Fibroblast of mammary gland (primary cell): ENCODE measurements around the gene TTC28.

Source experiments
- DNase-seq: peaks from one replicate; pipeline ENCODE4 v3.0.0-alpha.2; 2010; ENCODE audit warnings: low read depth
- H3K4me3 ChIP-seq: 2 replicates; pipeline ENCODE4 v1.5.1; 2011; ENCODE audit warnings: low read depth, mild to moderate bottlenecking, low read length, moderate library complexity; ENCODE audit not compliant: control insufficient read depth
- TF ChIP-seq, protein P1 (sequence below): conservative IDR thresholded peaks from 2 replicates; pipeline ENCODE4 v1.5.1; 2011; ENCODE audit warnings: low read depth, low read length, inconsistent platforms; ENCODE audit not compliant: control insufficient read depth, insufficient read depth

Gene TTC28

DNA sequence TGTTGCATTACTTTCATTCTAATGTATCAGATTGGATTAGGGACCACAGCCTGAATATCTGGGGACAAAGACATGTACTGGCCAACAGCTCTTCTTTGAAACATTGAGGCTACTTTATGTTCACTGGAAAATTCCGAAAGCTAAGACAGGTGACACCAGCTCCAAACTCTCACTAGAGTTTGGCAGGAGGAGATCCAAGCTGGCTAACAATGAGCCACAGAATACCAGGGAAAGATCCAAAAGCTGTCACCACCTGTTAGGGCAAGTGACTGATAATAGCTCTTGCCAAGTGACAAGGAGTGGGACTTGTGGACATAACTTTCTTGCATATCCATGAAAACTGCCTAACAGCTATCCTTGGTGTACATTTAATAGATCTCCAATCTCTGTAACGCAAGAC, 333.3 kb downstream of the TTC28 start:
- no peak overlapping the region for H3K4me3 ChIP-seq
- TF ChIP-seq, protein P1, sequence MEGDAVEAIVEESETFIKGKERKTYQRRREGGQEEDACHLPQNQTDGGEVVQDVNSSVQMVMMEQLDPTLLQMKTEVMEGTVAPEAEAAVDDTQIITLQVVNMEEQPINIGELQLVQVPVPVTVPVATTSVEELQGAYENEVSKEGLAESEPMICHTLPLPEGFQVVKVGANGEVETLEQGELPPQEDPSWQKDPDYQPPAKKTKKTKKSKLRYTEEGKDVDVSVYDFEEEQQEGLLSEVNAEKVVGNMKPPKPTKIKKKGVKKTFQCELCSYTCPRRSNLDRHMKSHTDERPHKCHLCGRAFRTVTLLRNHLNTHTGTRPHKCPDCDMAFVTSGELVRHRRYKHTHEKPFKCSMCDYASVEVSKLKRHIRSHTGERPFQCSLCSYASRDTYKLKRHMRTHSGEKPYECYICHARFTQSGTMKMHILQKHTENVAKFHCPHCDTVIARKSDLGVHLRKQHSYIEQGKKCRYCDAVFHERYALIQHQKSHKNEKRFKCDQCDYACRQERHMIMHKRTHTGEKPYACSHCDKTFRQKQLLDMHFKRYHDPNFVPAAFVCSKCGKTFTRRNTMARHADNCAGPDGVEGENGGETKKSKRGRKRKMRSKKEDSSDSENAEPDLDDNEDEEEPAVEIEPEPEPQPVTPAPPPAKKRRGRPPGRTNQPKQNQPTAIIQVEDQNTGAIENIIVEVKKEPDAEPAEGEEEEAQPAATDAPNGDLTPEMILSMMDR = no peak
- no peak for DNase-seq

DNA sequence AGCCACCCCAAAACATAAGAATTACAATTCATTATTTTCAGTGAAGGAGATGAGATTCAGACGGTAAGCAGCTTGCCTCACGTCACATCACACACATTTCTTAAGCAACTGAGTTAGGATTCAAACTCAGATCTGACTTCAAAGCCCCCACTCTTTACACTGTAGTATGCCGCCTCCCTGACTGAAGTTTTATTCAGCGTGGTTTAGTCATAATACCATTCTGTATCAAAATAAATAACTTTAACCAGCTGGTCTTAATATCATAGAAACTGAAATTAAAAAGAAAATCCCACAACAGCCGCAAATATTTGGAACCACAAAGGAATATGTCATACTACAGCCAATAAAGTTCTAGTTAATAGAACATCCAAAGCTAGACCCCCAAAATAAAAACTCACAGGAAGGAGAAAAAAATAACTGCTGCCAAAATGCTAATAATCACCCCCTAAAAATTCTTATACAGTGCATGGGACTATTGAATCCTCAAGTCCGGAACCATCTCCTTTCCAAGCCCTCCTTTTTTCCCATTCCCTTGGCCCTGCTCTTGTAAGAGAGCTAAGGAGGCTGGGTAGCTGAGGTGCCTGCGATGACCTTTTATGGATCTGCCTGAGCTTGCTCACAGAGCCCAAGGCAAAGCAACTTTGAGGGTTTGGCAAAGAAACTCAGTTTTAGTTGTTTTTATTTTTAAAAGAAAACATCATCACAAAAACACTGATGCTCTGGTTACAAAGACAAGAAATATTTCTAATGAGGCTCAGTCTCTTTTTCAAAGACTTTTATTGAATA, 334.5 kb downstream of the TTC28 start:
- H3K4me3 ChIP-seq = no peak overlapping the region
- TF ChIP-seq, protein P1 = no peak
- peak; percentile 33 for DNase-seq

DNA sequence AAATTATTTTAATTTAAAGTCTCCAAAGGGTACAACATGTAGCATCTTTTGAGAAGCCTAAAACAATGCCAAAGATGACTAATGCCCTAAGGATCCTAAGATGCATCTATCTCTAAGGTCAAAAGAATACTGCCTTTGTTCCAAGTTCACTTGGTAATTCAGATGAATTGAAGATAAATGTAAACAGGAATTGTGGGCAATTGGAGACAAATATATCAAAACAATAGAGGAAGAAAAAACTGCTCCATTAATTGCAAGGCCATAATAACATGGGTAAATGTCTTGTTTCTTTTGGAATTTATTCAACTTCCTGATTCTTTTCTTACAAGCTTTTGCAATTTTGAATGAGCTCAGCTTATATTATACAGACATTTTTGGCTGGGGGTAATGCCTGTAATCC, 338.6 kb downstream of the TTC28 start:
- TF ChIP-seq, protein P1 = no peak
- DNase-seq = peak; percentile 52
- no peak overlapping the region for H3K4me3 ChIP-seq

DNA sequence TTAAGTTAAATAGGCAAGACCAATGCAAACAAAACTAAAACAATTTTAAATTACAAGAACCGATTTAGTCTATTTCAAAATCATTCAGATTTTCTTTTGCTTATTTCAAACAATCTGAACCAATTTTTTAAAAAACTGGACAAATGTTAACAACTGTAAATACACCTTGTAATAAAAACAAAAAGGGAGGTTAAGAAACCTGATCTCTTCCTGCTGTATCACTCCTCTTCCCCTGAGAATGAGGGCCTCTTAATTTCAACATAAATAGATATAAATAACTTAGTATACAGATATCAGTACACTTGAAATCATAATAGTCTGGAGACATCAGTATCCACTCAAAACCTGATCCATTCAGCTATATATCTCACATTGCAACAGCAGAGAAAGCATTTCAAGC, 346.6 kb downstream of the TTC28 start:
- no peak for DNase-seq
- TF ChIP-seq, protein P1 = no peak
- H3K4me3 ChIP-seq = no peak overlapping the region

DNA sequence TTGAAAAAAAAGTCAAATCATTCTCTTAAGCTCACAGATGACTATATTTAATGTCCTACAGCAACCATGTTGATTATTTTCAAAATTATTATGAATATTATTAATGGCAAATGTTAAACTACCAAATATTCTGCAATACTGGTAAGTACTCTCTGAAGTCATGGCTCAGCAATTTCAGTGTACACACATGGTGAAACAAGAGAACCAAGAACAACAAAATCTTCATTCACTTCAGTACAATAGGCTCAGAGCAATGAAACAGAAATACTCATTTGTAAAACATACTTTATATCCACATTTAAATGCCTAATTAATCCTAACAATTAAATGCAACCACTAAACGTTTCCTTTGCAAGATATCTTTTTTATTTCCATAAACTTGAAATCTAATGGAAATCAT, 347.2 kb downstream of the TTC28 start:
- TF ChIP-seq, protein P1 = no peak
- no peak overlapping the region for H3K4me3 ChIP-seq
- DNase-seq = peak; percentile 7

DNA sequence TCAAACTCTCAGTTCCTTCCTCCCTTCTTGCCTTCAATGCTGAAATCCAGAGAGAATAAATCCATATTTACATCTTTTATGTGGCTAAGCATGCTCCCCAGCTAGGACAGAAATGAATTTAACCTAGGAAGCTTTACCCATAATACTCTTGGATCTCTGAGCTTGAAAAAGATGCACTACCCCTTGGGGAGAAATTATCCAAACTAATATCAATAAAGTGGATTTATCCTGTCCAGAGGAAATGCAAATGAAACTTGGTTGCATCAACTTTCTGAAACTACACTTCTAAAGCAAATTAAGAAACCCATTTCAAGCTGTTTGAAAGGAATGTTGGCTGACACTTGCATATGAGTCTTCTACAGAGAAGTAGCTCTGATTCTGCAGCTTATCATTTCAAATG, 347.9 kb downstream of the TTC28 start:
- no peak overlapping the region for H3K4me3 ChIP-seq
- TF ChIP-seq, protein P1 = no peak
- no peak for DNase-seq
